CD4-positive, alpha-beta T cell treated with Interleukin-15 for 4 hours (primary cell): ENCODE measurements around the gene ANKFY1.

ENCODE experiments used
- DNase-seq: peaks from one replicate; pipeline ENCODE4 v3.0.0-alpha.2; 2020; ENCODE audit warnings: low spot score

ANKFY1 gene

DNA sequence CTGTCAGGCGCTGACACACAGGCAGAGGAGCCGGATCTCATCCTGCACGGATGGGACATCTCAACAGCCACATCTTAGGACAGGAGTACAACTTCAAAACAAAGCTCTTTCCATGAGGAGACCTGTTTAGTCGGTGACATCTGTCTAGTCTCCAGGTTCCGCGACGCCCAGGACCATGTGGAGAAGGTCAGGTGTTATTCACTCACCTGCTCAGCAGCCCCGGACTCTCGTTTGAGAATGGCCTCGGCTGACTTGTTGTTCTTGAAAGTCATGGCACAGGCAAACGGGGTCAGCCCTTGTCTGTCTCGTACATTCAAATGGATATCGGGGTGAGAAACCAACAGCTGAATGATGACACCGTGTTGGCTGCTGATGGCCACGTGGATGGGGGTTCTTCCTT is 85.1 kb downstream of the ANKFY1 start:
- no peak for DNase-seq

DNA sequence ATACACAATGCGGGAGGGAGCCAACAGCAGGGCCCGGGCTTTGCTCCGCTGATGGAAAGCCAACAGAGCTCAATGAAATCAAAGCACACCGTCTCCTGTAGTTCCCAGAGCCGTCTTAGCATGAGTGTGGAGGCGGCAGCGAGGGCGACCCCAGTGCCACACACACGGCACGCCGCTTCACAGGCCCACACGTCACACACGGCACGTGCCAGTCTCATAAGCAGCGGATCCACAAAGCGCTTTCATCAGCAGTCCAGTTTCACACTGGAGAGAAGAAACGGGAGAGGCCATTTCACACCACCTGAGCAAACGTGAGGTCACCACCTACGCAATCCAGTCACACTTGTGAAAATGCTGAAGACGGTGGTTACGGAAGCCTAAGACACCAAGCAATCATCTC is 86.0 kb downstream of the ANKFY1 start:
- DNase-seq = no peak

DNA sequence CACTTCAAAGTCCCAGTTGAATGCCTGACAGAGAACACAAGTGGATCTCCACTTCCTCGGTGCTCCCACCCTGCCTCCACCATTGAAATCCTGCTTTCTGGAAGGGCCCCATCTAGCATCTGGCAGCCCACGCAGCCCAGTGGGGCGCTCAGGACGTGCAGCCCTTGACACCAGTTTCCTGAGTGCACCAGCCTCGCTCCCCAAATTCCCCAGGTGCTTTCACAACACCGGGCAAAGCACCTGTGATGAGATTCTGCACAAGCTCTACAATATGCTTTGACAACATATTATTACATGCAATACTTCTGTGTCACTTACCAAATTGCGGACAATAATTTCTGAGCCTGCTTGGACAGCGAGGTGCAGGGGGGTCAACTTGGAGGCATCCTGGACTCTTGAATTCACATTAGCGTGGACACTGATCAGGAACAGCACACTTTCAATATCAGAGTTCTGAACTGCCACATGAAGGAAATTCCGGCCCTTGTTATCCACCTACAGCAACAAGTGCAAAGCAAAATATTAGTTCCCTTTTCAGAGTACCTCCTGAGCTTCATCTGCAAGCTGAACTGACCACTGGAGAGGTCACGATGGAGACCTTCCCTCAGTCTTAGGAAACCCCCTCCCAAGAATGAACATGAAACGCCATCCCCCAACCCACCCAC is 86.8 kb downstream of the ANKFY1 start:
- DNase-seq = no peak

DNA sequence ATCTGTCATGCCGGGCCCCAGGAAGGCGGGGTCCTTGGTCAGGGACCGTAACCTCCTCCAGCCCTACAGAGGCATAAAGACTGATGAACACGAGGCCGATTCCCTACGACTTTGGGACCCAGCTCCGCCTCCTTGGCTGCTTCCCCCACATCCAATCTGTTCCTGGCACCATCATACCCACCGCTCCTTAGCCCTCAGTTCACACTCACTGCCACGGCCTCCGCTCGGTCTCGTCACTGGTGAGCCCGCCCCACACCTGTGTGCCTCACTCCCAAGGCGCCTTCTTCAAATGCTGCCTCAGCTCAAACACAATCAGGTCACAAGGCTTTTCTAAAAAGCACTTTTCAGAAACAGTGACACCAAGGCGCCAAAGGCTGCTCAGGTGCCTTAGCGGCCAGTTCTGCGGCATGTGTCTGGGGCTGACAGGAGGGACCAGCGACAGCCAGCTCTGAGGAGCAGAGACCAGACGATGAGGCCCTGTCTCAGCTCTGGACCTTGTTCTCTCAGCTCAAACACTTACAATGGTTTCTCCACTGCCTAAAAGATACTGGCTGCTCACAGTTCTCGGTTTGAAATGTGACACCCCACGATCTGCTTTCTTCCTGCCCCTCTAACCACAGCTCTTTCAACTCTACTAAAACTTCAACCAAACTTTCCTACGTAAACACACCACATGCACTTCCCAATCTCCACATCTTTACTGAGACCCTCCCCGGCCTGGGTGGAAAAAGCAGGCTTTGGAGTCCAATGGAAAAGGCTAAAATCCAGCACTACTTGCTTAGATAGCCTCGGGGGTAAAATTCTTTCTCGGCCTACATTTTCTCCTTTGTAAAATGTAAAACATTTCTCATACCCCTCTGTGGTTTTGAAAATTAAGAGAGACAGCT is 87.6 kb downstream of the ANKFY1 start:
- DNase-seq = peak; percentile 21

DNA sequence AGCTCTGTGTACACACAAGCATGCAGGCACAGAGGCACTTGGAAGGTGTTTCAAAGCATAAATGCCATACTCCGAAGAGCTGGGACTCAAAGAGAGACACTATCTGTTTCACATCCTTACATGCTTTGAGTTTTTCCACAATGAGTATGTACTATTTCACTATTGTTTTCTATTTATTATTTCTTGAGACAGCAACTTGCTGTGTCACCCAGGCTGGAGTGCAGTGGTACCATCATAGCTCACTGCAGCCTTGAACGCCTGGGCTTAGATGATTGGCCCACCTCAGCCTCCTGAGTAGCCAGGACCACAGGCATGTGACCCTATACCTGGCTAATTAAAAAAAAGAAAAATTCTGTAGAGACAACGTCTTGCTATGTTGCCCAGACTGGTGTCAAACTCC is 89.2 kb downstream of the ANKFY1 start:
- DNase-seq = no peak

DNA sequence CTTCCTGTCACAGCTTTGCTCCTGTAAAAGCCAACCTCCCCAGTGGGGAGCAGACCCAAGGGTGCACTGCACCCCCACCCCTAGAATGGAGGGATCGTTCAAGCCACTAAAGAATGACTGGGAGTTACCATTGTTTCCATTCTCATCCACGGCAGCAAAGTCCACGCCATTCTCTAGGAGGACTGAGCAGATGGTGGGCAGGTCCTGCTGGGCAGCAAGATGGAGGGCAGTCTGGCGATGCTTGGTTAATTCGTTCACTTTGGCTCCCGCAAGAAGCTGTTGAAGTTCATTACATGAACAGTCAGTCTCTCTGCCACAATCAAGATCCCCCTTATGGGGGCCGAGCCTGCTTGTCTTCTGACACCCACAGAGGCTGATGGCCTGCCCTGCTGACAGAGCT is 90.0 kb downstream of the ANKFY1 start:
- no peak for DNase-seq

DNA sequence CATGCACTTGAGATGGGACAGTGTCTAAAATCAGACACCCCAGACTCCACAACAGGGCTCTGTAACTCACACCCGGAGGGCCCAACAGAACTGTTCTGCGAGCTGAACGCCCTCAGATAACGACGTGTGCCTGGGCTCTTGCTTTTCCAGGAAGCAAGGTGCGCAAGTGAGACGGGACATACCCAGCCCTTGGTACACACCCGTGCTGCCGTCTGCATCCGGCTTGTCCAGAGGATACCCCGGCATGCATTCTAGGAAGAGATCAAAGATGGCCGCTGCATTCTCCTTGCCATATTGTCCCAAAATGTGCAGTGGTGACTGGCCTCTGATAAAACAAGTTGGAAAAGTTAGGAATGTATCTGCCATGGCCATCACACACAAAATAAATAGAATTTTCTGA is 91.4 kb downstream of the ANKFY1 start:
- no peak for DNase-seq

DNA sequence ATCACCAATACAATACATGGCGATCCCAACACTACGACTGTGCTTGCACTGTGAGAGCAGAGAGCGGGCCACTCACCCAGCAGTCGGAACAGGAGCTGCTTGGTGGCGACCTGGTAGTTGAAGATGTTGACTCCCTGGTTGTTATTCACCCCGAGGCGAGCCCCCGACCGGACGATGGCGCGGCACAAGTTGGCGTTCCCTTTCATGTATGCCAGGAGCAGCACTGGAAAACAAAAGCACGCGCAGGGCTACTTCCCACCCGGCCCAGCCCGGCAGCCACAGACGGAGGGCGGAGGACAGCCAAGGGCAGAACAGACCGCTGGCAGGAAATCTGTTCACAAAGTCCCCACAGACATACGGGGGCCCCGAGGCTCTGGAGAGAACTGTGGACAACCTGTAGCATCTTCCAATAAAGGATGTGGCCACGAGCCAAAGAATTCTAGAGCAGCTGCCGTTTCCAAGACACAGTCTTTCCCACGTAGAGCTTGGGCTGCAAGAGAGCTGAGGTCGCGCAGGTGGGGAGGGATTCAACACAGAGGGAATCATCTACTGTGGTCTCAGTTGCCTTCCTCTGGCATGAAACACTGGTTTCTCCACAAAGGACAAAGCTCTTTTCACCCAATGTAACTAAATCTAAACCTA is 93.0 kb downstream of the ANKFY1 start:
- DNase-seq = no peak

DNA sequence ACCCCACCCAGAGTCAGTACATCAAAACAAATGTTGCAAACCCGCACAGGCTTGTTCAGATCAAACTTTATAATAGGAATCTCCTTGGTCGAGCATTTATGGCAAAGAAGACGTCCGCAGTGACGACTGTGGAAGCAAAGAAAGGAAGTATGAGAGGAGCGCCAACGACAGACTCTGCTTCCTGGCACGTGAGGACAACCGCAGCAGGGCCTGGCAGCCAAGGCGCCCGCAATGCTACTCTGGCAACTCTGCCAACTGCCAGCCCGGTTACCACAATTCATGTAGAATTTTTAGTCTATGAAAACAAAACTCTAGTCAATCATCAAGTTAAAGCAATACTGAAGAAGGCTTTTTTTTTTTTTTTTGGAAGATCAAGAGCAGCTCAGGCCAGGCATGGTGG is 96.0 kb downstream of the ANKFY1 start:
- DNase-seq = no peak

DNA sequence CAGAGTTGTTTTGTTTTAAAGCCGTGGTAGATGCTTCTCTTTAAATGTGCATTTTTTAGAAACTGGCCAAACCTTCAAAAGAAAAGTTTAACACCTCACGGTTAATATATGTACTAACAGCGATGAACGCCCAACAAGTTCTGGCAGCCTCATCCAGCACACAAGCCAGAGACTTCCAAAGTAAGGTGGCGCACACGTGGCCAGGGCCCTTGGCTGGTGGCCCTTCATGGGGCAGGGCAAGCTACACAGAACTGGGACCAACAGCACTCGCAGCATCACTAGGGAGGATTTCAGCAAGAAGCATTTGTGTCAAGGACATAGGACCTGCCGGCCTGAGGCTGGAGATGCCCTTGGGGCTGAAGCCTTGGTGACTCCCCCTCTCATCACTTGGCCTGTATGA is 97.4 kb downstream of the ANKFY1 start:
- no peak for DNase-seq

DNA sequence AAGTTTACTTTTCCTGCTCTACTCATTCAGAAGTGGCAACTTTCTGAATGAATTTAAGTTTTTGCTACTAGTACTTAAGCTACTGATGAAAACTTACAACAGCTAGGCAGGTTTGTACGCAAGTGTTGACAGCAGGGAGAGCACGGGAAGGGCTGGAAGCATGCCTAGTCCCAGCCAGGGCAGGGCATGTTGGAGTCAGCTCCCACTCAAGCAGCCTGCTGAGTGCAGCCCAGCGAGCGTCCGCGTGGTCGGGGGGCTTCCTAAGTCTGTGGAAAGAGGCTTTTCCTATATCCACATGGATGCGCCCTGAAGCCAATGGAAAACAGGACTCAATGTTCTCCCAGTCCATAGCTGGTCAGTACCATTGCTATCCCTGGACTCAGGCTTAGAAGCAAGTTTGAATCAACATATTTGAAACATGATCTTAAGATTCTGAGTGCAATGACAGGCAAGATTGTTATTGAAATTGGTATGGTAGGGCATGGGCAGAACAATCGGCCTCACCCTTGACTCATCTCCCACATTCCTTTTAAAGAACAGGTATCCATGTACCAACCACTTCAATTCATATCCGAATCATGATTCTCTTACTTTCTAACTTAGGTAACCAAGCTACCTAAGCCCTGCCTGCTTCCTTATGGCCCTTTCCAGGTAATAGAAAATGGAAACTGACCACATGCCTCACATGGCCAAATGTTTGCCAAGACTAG is 98.3 kb downstream of the ANKFY1 start:
- DNase-seq = no peak

DNA sequence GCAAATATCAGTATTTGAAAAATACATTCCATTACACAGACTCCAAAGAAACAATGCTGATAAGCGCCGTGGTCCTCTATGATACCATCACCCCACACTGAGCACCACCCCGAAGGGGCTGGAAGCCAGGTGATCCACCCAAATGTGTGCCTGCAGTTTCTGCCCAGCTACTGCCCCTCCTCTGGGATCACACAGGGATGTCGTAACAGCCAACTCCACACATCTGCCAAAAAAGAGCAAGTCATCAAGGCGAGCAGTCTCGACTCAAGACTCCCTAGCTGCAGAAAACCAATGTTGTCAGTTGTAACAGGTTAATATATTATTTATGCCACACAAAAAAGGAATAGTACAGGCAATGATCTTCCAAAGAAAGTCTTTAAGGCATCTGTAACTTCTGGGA is 99.8 kb downstream of the ANKFY1 start:
- no peak for DNase-seq

DNA sequence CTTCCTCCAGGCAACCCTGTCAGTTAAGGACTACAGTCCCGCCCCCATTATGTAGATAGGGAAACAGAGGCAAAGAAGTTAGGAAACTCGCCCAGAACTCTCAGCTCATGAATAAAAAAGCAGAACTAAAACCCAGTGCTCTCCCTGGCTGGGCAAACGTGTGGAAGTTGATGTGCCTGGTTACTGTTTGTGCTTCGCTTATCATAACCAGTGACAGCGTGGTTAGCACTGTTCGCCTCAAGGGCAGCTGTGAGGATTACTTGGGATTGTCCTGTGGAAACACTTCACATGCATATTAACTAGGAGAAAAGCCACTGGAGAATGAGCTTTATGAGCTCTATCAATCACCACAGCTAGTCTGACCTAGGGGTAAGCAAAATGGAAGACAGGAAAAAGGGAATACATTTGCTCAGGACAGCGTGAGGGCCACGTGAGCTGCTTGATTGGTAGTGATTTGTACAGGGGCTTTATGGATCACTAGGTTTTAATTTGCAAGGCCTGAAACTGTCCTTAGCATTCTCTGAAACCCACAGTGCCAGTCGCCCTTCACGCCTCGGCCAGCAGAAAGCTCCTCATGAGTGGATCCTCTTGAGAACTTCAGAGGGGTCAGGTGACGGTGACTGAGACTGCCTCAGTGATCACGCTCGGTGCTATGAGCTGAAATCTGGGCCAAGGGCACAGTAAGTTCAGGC is 100.9 kb downstream of the ANKFY1 start:
- no peak for DNase-seq

DNA sequence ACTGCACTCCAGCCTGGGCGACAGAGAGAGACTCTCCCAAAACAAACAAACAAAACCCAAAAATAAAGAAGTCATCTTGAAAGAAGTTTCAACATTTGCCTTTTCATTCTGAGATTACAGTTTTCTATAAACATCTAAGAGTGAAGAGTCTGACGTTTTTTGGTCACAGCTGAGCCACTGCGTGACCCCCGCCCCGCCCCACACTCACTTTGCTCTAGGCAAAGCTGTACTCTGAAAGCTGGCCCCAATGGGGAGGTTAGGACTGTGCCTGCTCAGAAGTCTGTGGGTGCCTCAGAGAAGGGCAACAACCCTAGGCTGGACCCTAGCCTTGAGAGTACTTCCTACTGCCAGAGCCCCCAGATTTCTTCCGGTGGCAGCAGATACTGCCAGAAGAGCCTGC is 101.5 kb downstream of the ANKFY1 start:
- no peak for DNase-seq

DNA sequence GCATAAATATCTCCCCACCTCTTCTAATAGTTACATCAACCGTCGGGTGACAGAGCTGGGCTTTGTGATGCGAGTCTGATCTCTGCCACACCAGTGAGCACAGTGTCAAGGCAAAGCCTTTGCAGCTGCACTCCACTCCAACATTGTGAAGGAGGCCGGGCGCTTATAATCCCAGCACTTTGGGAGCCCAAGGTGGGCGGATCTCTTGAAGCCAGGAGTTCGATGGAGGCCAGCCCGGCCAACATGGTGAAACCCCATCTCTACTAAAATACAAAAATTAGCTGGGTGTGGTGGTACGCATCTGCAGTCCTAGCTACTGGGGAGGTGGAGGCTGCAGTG is 101.8 kb downstream of the ANKFY1 start:
- no peak for DNase-seq

DNA sequence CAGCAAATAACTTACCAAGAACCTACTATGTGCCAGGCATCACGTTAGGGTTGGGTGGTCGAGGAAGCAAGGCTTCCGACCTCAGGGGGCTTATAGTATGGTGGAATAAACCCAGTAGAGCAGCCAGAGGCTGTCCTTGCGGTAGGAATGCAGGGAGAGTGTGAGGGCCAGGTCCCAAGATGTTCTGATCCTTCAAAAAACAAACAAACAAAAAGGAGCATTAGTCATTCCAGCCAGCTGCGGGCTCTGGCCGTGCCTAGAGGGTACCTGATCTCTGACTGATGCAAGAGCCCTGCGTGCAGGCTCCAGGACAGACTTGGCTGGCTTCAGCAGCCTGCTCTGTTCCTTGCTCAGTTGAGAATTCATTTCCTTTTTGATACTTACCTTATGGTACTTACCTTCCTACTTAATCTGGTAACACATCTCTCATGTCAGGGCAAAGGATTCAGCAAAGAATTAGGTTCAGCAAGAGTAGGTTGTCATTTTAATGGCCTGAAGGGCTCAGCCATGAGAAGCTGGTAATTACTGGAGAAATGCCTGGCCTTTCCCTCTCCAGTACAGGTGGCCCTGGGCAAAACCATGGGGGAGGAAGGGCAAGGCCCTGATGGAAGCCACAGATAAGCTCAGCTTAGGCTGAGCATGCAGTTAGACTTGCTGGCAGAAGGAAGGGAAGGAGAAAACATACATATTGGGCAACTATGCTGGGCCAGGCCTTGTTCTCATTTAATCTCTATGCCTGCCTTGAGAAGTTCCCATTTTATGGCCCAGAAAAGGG is 102.4 kb downstream of the ANKFY1 start:
- no peak for DNase-seq

DNA sequence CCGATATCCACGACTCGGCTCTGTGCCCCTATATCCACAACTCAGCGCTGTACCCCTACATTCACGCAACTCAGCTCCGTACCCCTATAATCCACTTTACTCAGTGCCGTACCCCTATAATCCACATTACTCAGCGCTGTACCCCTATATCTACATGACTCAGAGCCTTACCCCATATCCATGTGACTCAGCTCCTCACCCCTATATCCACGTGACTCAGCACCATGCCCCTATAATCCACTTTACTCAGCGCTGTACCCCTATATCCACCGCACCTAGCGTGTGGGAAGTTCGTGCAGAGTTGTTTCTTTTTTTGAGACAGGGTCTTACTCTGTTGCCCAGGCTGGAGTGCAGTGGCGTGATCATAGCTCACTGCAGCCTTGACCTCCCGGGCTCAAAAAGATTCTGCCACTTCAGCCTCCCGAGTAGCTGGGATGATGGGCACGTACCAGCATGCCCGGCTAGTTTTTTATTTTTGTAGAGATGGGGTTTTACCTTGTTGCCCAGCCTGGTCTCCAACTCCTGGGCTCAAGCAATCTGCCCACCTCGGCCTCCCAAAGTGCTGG is 103.4 kb downstream of the ANKFY1 start:
- no peak for DNase-seq

DNA sequence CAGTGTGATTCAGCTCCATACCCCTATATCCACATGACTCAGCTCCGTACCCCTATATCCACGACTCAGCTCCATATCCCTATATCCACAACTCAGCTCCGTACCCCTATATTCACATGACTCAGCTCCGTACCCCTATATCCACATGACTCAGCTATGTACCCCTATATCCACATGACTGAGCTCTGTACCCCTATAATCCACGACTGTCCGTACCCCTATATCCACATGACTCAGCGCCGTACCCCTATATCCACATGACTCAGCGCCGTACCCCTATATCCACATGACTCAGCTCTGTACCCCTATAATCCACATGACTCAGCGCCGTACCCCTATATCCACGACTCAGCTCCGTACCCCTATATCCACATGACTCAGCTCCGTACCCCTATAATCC is 104.0 kb downstream of the ANKFY1 start:
- DNase-seq = no peak

DNA sequence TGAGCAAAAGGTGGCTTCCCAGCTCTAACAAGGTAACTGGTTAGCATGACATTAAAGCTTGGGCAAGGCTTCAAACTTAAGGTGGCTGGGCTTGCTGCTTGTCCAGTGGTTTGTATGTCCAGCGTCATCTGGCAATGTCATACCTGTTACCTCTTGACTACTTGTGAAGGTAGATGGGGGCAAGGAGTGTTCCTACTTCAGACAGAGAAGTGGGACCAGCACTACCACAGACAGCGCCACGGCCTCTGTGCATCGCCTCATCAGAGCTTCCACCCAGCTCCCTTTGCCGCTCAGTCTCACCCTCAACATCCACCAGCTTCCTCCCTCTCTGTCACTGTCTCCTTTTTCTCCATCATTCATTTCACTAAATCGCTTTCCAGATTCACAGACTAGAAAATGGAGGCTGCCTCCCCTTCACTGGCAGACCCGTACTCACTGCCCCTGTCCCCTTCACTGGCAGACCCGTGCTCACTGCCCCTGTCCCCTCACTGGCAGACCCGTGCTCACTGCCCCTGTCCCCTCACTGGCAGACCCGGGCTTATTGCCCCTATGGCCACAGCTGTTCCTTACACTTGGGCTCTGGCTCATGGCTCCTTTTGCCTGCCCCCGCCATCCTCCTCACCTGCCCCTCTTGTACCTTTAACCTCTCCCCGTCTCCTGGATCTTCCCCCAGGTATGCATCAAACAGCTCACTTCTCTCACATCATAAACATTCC is 106.0 kb downstream of the ANKFY1 start:
- DNase-seq = no peak

DNA sequence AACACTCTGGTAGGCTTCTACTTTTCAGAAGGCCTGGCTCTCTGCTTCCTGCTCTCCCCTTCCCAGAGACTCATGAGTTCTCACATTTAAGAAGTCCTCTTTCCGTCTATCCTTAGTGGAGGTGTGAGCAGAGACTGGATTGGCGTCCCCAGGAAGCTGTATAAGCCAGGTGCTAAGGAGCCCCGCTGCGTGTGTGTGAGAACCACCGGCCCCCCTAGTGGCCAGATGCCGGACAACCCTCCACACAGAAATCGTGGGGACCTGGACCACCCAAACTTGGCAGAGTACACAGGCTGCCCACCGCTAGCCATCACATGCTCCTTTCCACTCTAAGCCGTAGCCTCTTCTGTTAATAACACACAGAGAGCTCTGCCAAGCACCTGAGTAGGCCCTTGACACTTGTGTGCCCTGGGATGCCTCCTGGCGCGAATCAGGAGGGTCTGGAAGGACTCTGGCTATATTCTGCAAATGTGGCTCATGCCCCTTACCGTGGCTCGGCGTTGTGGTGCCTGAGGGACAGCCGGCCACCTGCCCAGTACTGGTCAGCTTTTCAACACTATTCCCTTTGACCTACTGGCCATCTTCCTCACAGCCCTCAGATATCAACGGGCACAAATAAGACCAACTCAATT is 106.9 kb downstream of the ANKFY1 start:
- DNase-seq = no peak
